Neural cell (in vitro differentiated cells): ENCODE data around the gene HS3ST6. TPM values are rescaled to one million over a fixed set of nuclear protein-coding genes. Genes with fewer than 3 reads are reported as not detected.

ENCODE experiments used
- H2AFZ ChIP-seq: fragments of 200-600, 300-800 bp; sonication (generic), shearing (Covaris generic); 2 replicates; pipeline ENCODE4 v1.6.0; 2014; ENCODE audit warnings: low read depth, mild to moderate bottlenecking, antibody characterized with exemption, low read length, moderate library complexity
- H3F3A ChIP-seq: fragments of 200-600 bp; shearing (Covaris generic); 2 replicates; pipeline ENCODE4 v1.6.1; 2016; ENCODE audit warnings: mild to moderate bottlenecking, moderate library complexity, mixed read lengths, antibody characterized with exemption, low read length; ENCODE audit not compliant: insufficient read depth, poor library complexity, severe bottlenecking
- H3K27ac ChIP-seq: fragments of 200-600, 300-800 bp; sonication (generic), shearing (Covaris generic); 2 replicates; pipeline ENCODE4 v1.5.1; 2014; ENCODE audit warnings: mild to moderate bottlenecking, low read length, moderate library complexity
- H3K27me3 ChIP-seq: fragments of 300-800, 200-600 bp; sonication (generic), shearing (Covaris generic); 2 replicates; pipeline ENCODE4 v1.6.0; 2014; ENCODE audit warnings: mild to moderate bottlenecking, low read depth, low read length, moderate library complexity; ENCODE audit not compliant: insufficient read depth
- H3K36me3 ChIP-seq: fragments of 300-800, 200-600 bp; sonication (generic), shearing (Covaris generic); 2 replicates; pipeline ENCODE4 v1.5.1; 2014; ENCODE audit warnings: mild to moderate bottlenecking, antibody characterized with exemption, low read length, moderate library complexity; ENCODE audit not compliant: insufficient read depth
- H3K4me2 ChIP-seq: fragments of 300-800, 200-600 bp; sonication (generic), shearing (Covaris generic); 2 replicates; pipeline ENCODE4 v1.6.0; 2014; ENCODE audit warnings: mild to moderate bottlenecking, low read length
- H3K4me3 ChIP-seq: fragments of 300-800, 200-600 bp; sonication (generic), shearing (Covaris generic); 2 replicates; pipeline ENCODE4 v1.5.1; 2014; ENCODE audit warnings: mild to moderate bottlenecking, low read length, moderate library complexity
- H3K79me2 ChIP-seq: fragments of 200-600 bp; shearing (Covaris generic); replicated peaks from 2 replicates; pipeline ENCODE4 v1.6.0; 2014; ENCODE audit warnings: mild to moderate bottlenecking, low read length, moderate library complexity; ENCODE audit not compliant: insufficient read depth
- H3K9ac ChIP-seq: fragments of 300-800, 200-600 bp; sonication (generic), shearing (Covaris generic); 2 replicates; pipeline ENCODE4 v1.6.1; 2016; ENCODE audit warnings: mild to moderate bottlenecking, low read length, mixed read lengths
- H3K9me2 ChIP-seq: fragments of 200-600 bp; shearing (Covaris generic); 2 replicates; pipeline ENCODE4 v1.6.1; 2016; ENCODE audit warnings: mild to moderate bottlenecking, low read length, mixed read lengths; ENCODE audit not compliant: insufficient read depth
- H3K9me3 ChIP-seq: fragments of 200-600, 300-800 bp; sonication (generic), shearing (Covaris generic); 2 replicates; pipeline ENCODE4 v1.6.1; 2016; ENCODE audit warnings: mild to moderate bottlenecking, mixed run types, low read length, moderate library complexity, mixed read lengths
- H4K20me1 ChIP-seq: fragments of 200-600 bp; shearing (Covaris generic); 2 replicates; pipeline ENCODE4 v1.6.1; 2016; ENCODE audit warnings: mild to moderate bottlenecking, mixed run types; ENCODE audit not compliant: insufficient read depth
- CTCF ChIP-seq: fragments of 450-650 bp; IDR thresholded peaks from 2 replicates; pipeline ENCODE4 v1.5.1; 2014; ENCODE audit warnings: antibody characterized with exemption, mild to moderate bottlenecking, moderate library complexity; ENCODE audit not compliant: poor library complexity, severe bottlenecking
- EP300 ChIP-seq: fragments of 450-650 bp; conservative IDR thresholded peaks from 2 replicates; pipeline ENCODE4 v1.6.1; 2014; ENCODE audit warnings: antibody characterized with exemption, mild to moderate bottlenecking, moderate library complexity; ENCODE audit not compliant: poor library complexity, severe bottlenecking
- EZH2 ChIP-seq: fragments of 200-600, 300-800 bp; shearing (Covaris generic), sonication (generic); IDR thresholded peaks from 2 replicates; pipeline ENCODE4 v1.6.1; 2014; ENCODE audit warnings: antibody characterized with exemption, low read length, borderline replicate concordance, mild to moderate bottlenecking; ENCODE audit not compliant: insufficient read depth, poor library complexity, severe bottlenecking
- MXI1 ChIP-seq: fragments of 450-650 bp; conservative IDR thresholded peaks from 2 replicates; pipeline ENCODE4 v1.6.1; 2014; ENCODE audit warnings: antibody characterized with exemption, mild to moderate bottlenecking; ENCODE audit not compliant: poor library complexity, severe bottlenecking
- POLR2AphosphoS5 ChIP-seq: IDR thresholded peaks from 2 replicates; pipeline ENCODE4 v1.6.1; 2012
- RAD21 ChIP-seq: fragments of 450-650 bp; conservative IDR thresholded peaks from 2 replicates; pipeline ENCODE4 v1.6.1; 2014; ENCODE audit warnings: antibody characterized with exemption, mild to moderate bottlenecking, moderate library complexity
- REST ChIP-seq: IDR thresholded peaks from 2 replicates; pipeline ENCODE4 v1.6.1; 2012; ENCODE audit warnings: borderline replicate concordance
- SMC3 ChIP-seq: fragments of 450-650 bp; conservative IDR thresholded peaks from 2 replicates; pipeline ENCODE4 v1.6.1; 2014; ENCODE audit warnings: antibody characterized with exemption, mild to moderate bottlenecking, moderate library complexity; ENCODE audit not compliant: poor library complexity
- TAF1 ChIP-seq: IDR thresholded peaks from 2 replicates; pipeline ENCODE4 v1.6.1; 2012; ENCODE audit warnings: low read depth
- polyA plus RNA-seq: library from polyadenylated mRNA; depleted of rRNA; stranded (reverse); fragments of >200 nt; gene quantifications from 2 replicates; pipeline ENCODE4 v1.2.3, GENCODE V29; 2014

The HS3ST6 gene
- polyA plus RNA-seq, 1 donor from 2014 or later: not detected

GRCh38 chr16:1961651-1962067, 43.4 kb upstream of the HS3ST6 start (continued):
- TF ChIP-seq EZH2: no peak

- TF ChIP-seq MXI1 (no peak), EZH2 (no peak), REST (no peak), SMC3 (no peak), CTCF (no peak), TAF1 (no peak), EP300 (no peak), RAD21 (no peak), POLR2AphosphoS5 (no peak)
- peak overlapping the region; percentile 96 for H3K9ac ChIP-seq
- H3K9me2 ChIP-seq: no peaks in the 10 kb centered on the region
- peak overlapping the region; percentile 97 for H3K4me3 ChIP-seq
- H3F3A ChIP-seq: no peaks in the 10 kb centered on the region
- H4K20me1 ChIP-seq: no peaks in the 10 kb centered on the region
- no peak overlapping the region for H2AFZ ChIP-seq
- H3K27ac ChIP-seq: no peak overlapping the region
- H3K27me3 ChIP-seq: no peaks in the 10 kb centered on the region
- no peak overlapping the region for H3K4me2 ChIP-seq
- H3K36me3 ChIP-seq: no peaks in the 10 kb centered on the region
- H3K79me2 ChIP-seq: peaks cover 18% of the 10 kb centered on the region
- no peaks in the 10 kb centered on the region for H3K9me3 ChIP-seq
Measured at GRCh38 chr16:1960665-1961630, 42.7 kb upstream of the HS3ST6 start.
